ENCODE measurements around the gene ZNF827.

DNA sequence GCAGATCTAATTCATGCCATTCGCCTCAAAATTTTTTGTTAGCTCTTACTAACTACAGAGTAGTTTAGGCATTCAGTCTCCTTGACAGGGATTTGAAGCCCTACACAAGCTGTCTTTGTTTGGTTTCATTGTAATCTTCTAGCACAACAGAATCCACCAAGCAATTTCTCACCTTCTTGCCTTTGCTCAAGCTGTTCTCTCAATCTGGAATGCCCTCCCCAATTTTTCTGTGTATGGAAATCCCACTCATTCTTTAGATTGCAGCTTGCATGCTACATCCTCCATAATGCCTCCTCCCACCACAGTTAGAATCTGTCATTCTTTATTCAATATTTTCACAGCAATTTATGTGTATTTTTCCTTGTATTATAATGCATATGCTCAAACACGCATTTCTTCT is 195.0 kb downstream of the ZNF827 start:
- TF ChIP-seq, protein P1, sequence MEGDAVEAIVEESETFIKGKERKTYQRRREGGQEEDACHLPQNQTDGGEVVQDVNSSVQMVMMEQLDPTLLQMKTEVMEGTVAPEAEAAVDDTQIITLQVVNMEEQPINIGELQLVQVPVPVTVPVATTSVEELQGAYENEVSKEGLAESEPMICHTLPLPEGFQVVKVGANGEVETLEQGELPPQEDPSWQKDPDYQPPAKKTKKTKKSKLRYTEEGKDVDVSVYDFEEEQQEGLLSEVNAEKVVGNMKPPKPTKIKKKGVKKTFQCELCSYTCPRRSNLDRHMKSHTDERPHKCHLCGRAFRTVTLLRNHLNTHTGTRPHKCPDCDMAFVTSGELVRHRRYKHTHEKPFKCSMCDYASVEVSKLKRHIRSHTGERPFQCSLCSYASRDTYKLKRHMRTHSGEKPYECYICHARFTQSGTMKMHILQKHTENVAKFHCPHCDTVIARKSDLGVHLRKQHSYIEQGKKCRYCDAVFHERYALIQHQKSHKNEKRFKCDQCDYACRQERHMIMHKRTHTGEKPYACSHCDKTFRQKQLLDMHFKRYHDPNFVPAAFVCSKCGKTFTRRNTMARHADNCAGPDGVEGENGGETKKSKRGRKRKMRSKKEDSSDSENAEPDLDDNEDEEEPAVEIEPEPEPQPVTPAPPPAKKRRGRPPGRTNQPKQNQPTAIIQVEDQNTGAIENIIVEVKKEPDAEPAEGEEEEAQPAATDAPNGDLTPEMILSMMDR (IDR thresholded peaks at IDR 0.05 in 2 of 3, conservative IDR thresholded peaks at IDR 0.05 in 1 of 3; ENCODE audit: borderline replicate concordance in 1 of 3, insufficient read depth in 1 of 3, low read depth in 2 of 3, low read length in 2 of 3), result no peak
- TF ChIP-seq EGR1 (IDR thresholded peaks at IDR 0.05; ENCODE audit: low read depth), result no peak
- TF ChIP-seq POLR2A (IDR thresholded peaks at IDR 0.05; ENCODE audit: borderline replicate concordance, extremely low read depth, insufficient read depth, insufficient read length), result no peak
- TF ChIP-seq JUND (IDR thresholded peaks at IDR 0.05), result no peak
- TF ChIP-seq EZH2phosphoT487 (IDR thresholded peaks at IDR 0.05; ENCODE audit: borderline replicate concordance), result no peak
- TF ChIP-seq ELF1 (IDR thresholded peaks at IDR 0.05; ENCODE audit: borderline replicate concordance, low read depth), result no peak
- no peak for TF ChIP-seq TCF7L2 (IDR thresholded peaks at IDR 0.05; ENCODE audit: borderline replicate concordance, extremely low read depth, insufficient read depth, insufficient read length)
- TF ChIP-seq POLR2AphosphoS5 (IDR thresholded peaks at IDR 0.05; ENCODE audit: low read depth, low read length), result no peak

Data from HCT116 (cell line).